Liver (tissue), 9 donors: Measurements from ENCODE around the gene AFF4. TPM values are rescaled to one million over a fixed set of nuclear protein-coding genes. Genes with fewer than 3 reads are reported as not detected.
"Not testable (repeated sequence)": the region's sequence is repeated elsewhere in the genome, so short reads cannot be mapped to it uniquely, and the experiment has no call there.

Experiments used
- DNase-seq: peaks from one replicate; pipeline ENCODE4 v3.0.0-alpha.2; 2017; ENCODE audit warnings: low spot score
- H3K27ac ChIP-seq, 2 donors: one replicate each; pipeline ENCODE4 v1.7.0; 2013; ENCODE audit warnings: inconsistent platforms in 2 of 2, low read length in 2 of 2, control low read depth in 1 of 2, low read depth in 1 of 2, mild to moderate bottlenecking in 1 of 2
- H3K27me3 ChIP-seq, 4 donors: one replicate each; pipeline versions ENCODE4 v1.6.1 to v1.7.0; 2013; ENCODE audit warnings: low read length in 3 of 4, inconsistent platforms in 1 of 4, mild to moderate bottlenecking in 1 of 4, moderate library complexity in 1 of 4; ENCODE audit not compliant: control insufficient read depth in 4 of 4, insufficient read depth in 4 of 4
- H3K36me3 ChIP-seq, 4 donors: one replicate each; pipeline versions ENCODE4 v1.6.1 to v1.7.0; 2013; ENCODE audit warnings: low read length in 3 of 4, mild to moderate bottlenecking in 3 of 4, low read depth in 1 of 4, moderate library complexity in 1 of 4; ENCODE audit not compliant: control insufficient read depth in 4 of 4, insufficient read depth in 3 of 4
- H3K4me1 ChIP-seq, 4 donors: one replicate each; pipeline versions ENCODE4 v1.6.1 to v1.7.0; 2013; ENCODE audit warnings: low read length in 3 of 4, mild to moderate bottlenecking in 3 of 4, moderate library complexity in 1 of 4; ENCODE audit not compliant: control insufficient read depth in 4 of 4, insufficient read depth in 4 of 4
- H3K4me3 ChIP-seq, 3 donors: one replicate each; pipeline versions ENCODE4 v1.6.1 to v1.7.0; 2013; ENCODE audit warnings: low read length in 3 of 3, control low read depth in 1 of 3, low read depth in 1 of 3, mild to moderate bottlenecking in 1 of 3
- H3K9ac ChIP-seq, 2 donors: one replicate each; pipeline ENCODE4 v1.7.0; 2013; ENCODE audit warnings: low read length in 2 of 2, mild to moderate bottlenecking in 2 of 2, moderate library complexity in 2 of 2, control low read depth in 1 of 2, low read depth in 1 of 2
- H3K9me3 ChIP-seq, 4 donors: one replicate each; pipeline versions ENCODE4 v1.6.1 to v1.7.0; 2013; ENCODE audit warnings: low read length in 3 of 4; ENCODE audit not compliant: control insufficient read depth in 4 of 4
- EGR1 ChIP-seq, 2 donors: IDR thresholded peaks; 2 replicates each; pipeline ENCODE4 v1.6.1; 2016 to 2018; ENCODE audit warnings: antibody characterized with exemption in 2 of 2, low read depth in 2 of 2
- FOXA1 ChIP-seq: IDR thresholded peaks from 2 replicates; pipeline ENCODE4 v1.6.1; 2016; ENCODE audit warnings: antibody characterized with exemption
- GABPA ChIP-seq, 2 donors: IDR thresholded peaks in 1 of 2; conservative IDR thresholded peaks in 1 of 2; 2 replicates each; pipeline ENCODE4 v1.6.1; 2016; ENCODE audit warnings: antibody characterized with exemption in 2 of 2, mild to moderate bottlenecking in 1 of 2, moderate library complexity in 1 of 2
- NR2F2 ChIP-seq: IDR thresholded peaks from 2 replicates; pipeline ENCODE4 v1.6.1; 2016; ENCODE audit warnings: antibody characterized with exemption
- RAD21 ChIP-seq, 2 donors: IDR thresholded peaks; 2 replicates each; pipeline ENCODE4 v1.6.1; 2016; ENCODE audit warnings: antibody characterized with exemption in 2 of 2, mild to moderate bottlenecking in 2 of 2
- RXRA ChIP-seq, 2 donors: IDR thresholded peaks; 2 replicates each; pipeline ENCODE4 v1.6.1; 2017 to 2018; ENCODE audit warnings: antibody characterized with exemption in 2 of 2, mild to moderate bottlenecking in 1 of 2
- SP1 ChIP-seq: IDR thresholded peaks from 2 replicates; pipeline ENCODE4 v1.6.1; 2018; ENCODE audit warnings: antibody characterized with exemption, mild to moderate bottlenecking
- TAF1 ChIP-seq: conservative IDR thresholded peaks from 2 replicates; pipeline ENCODE4 v1.6.1; 2016; ENCODE audit warnings: antibody characterized with exemption, mild to moderate bottlenecking
- YY1 ChIP-seq: IDR thresholded peaks from 2 replicates; pipeline ENCODE4 v1.6.1; 2016; ENCODE audit warnings: antibody characterized with exemption, mild to moderate bottlenecking
- WGBS: extraction: QIAGEN DNeasy Blood & Tissue Kit; methylation state at CpG from one replicate; pipeline ENCODE4 v1.1.7; 2013; 5-methylcytosine and 5-hydroxymethylcytosine counted together
- polyA plus RNA-seq, 2 donors: library from polyadenylated mRNA; stranded (reverse) in 1 of 2; unstranded in 1 of 2; fragments of 200-250 nt in 1 of 2; fragments of >200 nt in 1 of 2; fragmentation: Nextera tagmentation in 1 of 2; extraction: Ambion mirVana in 1 of 2; gene quantifications; one replicate each; pipeline versions ENCODE4 v1.2.1 to v1.2.3, GENCODE V29; 2013 to 2015
- total RNA-seq, 2 donors: library from RNA; depleted of rRNA; stranded (reverse); fragments of >200 nt; gene quantifications; one replicate each; pipeline ENCODE4 v1.2.3, GENCODE V29; 2014
- TF ChIP-seq, protein P1 (sequence below): IDR thresholded peaks from 2 replicates; pipeline ENCODE4 v1.6.1; 2016; ENCODE audit warnings: antibody characterized with exemption
- TF ChIP-seq, protein P2 (sequence below): IDR thresholded peaks from 2 replicates; pipeline ENCODE4 v1.6.1; 2016; ENCODE audit warnings: antibody characterized with exemption, mild to moderate bottlenecking
- TF ChIP-seq, protein P3 (sequence below): fragments of 150-350 bp; IDR thresholded peaks from 2 replicates; pipeline ENCODE4 v1.5.1; 2017; ENCODE audit warnings: improper control_type of control experiment, low read depth, low read length; ENCODE audit not compliant: missing input control
- TF ChIP-seq, protein P4 (sequence below): IDR thresholded peaks from 2 replicates; pipeline ENCODE4 v1.6.1; 2016; ENCODE audit warnings: antibody characterized with exemption
- donor health status: healthy.
- donor health status: healthy.
- donor health status: healthy.
- donor health status: healthy.
- donor health status: healthy.

The AFF4 gene, protein sequence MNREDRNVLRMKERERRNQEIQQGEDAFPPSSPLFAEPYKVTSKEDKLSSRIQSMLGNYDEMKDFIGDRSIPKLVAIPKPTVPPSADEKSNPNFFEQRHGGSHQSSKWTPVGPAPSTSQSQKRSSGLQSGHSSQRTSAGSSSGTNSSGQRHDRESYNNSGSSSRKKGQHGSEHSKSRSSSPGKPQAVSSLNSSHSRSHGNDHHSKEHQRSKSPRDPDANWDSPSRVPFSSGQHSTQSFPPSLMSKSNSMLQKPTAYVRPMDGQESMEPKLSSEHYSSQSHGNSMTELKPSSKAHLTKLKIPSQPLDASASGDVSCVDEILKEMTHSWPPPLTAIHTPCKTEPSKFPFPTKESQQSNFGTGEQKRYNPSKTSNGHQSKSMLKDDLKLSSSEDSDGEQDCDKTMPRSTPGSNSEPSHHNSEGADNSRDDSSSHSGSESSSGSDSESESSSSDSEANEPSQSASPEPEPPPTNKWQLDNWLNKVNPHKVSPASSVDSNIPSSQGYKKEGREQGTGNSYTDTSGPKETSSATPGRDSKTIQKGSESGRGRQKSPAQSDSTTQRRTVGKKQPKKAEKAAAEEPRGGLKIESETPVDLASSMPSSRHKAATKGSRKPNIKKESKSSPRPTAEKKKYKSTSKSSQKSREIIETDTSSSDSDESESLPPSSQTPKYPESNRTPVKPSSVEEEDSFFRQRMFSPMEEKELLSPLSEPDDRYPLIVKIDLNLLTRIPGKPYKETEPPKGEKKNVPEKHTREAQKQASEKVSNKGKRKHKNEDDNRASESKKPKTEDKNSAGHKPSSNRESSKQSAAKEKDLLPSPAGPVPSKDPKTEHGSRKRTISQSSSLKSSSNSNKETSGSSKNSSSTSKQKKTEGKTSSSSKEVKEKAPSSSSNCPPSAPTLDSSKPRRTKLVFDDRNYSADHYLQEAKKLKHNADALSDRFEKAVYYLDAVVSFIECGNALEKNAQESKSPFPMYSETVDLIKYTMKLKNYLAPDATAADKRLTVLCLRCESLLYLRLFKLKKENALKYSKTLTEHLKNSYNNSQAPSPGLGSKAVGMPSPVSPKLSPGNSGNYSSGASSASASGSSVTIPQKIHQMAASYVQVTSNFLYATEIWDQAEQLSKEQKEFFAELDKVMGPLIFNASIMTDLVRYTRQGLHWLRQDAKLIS
- total RNA-seq (10 to 100 TPM; 16.8 to 19.1 TPM), polyA plus RNA-seq (10 to 100 TPM in 1 of 2 donors, 1 to 10 TPM in 1; 5.5 to 17.0 TPM)

DNA sequence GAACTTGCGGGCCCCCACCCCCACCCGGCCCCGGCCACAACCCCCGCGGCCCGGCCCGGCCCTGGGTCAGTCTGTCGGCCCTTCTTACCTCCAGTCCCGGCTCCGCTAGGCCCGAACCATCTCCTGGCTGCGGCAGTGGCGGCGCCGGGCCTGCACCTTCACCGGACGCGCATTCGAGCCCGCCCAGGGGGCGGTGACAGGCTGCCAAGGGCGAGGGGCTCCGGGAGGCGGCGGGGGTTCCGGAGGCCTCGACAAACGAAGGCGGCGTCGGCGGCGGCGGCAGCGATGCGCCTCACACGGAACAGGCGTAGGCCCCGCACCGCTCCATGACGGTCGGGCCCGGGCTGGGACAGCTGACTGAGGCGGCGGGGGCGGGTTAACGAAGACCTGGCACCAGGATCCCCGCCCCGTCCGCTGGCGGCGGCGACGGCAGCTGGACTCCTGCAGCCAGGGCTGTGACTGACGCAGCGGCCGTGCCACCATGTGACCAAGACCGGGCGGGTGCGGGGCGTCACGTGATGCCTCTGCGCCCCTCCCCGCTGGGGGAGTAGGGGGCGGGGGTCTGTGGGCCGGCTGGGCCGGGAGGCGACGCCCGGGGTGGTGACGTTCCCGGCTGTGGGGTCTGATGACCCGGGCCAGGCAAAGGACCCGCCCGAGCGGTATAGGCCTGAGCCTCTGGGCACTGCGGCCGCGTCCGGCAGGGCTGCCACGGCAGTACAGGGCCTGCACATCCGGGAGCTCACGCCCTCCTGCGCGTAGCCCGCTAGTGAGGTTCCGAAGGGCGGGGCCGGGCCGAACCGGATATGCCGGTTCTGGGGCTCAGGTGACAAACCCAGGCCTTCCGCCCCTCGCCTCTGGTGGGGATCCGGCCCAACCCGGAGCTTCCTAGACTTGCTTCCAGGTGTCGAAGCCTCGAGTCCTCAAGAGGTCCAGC lies at the start of gene AFF4:
AFF4 (minus strand) TSS at position 464 of the 934 bp plus-strand sequence. CDS start 26,445 bp downstream, outside the sequence.
- under 1% methylated on average over 98 of the region's 98 CpGs for WGBS
- H3K27ac ChIP-seq, result peak within 1 kb of the TSS; percentile 99 to 100
- DNase-seq, result peak; percentile 92
- peak within 1 kb of the TSS; percentile 72 to 95 (median 91) for H3K4me3 ChIP-seq
- peak within 1 kb of the TSS; percentile 98 to 100 for H3K9ac ChIP-seq
- no peaks in the 10 kb centered on the region for H3K9me3 ChIP-seq
- TF ChIP-seq EGR1 (IDR thresholded peaks at IDR 0.05; ENCODE audit: low read depth in 2 of 2) (peak; percentile 75 to 86), RAD21 (IDR thresholded peaks at IDR 0.05) (peak in 1 of 2 donors; percentile 28), NR2F2 (no peak), RXRA (IDR thresholded peaks at IDR 0.05) (peak in 1 of 2 donors; percentile 14), YY1 (peak; percentile 57), FOXA1 (peak; percentile 43), GABPA (IDR thresholded peaks at IDR 0.05 in 1 of 2, conservative IDR thresholded peaks at IDR 0.05 in 1 of 2) (peak; percentile 68 to 79), TAF1 (no peak), SP1 (peak; percentile 70)
- TF ChIP-seq, protein P1, sequence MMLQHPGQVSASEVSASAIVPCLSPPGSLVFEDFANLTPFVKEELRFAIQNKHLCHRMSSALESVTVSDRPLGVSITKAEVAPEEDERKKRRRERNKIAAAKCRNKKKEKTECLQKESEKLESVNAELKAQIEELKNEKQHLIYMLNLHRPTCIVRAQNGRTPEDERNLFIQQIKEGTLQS, result no peak
- TF ChIP-seq, protein P2, sequence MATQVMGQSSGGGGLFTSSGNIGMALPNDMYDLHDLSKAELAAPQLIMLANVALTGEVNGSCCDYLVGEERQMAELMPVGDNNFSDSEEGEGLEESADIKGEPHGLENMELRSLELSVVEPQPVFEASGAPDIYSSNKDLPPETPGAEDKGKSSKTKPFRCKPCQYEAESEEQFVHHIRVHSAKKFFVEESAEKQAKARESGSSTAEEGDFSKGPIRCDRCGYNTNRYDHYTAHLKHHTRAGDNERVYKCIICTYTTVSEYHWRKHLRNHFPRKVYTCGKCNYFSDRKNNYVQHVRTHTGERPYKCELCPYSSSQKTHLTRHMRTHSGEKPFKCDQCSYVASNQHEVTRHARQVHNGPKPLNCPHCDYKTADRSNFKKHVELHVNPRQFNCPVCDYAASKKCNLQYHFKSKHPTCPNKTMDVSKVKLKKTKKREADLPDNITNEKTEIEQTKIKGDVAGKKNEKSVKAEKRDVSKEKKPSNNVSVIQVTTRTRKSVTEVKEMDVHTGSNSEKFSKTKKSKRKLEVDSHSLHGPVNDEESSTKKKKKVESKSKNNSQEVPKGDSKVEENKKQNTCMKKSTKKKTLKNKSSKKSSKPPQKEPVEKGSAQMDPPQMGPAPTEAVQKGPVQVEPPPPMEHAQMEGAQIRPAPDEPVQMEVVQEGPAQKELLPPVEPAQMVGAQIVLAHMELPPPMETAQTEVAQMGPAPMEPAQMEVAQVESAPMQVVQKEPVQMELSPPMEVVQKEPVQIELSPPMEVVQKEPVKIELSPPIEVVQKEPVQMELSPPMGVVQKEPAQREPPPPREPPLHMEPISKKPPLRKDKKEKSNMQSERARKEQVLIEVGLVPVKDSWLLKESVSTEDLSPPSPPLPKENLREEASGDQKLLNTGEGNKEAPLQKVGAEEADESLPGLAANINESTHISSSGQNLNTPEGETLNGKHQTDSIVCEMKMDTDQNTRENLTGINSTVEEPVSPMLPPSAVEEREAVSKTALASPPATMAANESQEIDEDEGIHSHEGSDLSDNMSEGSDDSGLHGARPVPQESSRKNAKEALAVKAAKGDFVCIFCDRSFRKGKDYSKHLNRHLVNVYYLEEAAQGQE, result peak; percentile 75
- TF ChIP-seq, protein P3, sequence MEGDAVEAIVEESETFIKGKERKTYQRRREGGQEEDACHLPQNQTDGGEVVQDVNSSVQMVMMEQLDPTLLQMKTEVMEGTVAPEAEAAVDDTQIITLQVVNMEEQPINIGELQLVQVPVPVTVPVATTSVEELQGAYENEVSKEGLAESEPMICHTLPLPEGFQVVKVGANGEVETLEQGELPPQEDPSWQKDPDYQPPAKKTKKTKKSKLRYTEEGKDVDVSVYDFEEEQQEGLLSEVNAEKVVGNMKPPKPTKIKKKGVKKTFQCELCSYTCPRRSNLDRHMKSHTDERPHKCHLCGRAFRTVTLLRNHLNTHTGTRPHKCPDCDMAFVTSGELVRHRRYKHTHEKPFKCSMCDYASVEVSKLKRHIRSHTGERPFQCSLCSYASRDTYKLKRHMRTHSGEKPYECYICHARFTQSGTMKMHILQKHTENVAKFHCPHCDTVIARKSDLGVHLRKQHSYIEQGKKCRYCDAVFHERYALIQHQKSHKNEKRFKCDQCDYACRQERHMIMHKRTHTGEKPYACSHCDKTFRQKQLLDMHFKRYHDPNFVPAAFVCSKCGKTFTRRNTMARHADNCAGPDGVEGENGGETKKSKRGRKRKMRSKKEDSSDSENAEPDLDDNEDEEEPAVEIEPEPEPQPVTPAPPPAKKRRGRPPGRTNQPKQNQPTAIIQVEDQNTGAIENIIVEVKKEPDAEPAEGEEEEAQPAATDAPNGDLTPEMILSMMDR, result no peak
- TF ChIP-seq, protein P4, sequence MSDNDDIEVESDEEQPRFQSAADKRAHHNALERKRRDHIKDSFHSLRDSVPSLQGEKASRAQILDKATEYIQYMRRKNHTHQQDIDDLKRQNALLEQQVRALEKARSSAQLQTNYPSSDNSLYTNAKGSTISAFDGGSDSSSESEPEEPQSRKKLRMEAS, result peak; percentile 6
- H3K36me3 ChIP-seq, result no peaks in the 10 kb centered on the region
- H3K27me3 ChIP-seq, result no peaks in the 10 kb centered on the region
- H3K4me1 ChIP-seq, result peaks cover 11 to 20% (median 12%) of the 10 kb centered on the region in 4 donors

DNA sequence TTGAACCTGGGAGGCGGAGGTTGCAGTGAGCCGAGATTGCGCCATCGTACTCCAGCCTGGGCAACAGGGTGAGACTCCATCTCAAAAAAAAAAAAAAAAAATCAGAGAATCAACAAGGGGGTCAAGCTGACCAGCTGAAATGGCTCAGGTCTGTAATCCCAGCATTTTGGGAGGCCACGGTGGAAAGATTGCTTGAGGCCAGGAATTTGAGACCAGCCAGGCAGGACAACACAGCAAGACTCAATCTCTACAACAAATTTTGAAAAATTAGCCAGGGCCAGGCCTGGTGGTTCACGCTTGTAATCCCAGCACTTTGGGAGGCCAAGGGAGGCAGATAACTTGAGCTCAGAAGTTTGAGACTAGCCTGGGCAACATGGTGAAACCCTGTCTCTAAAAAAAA lies 45.0 kb upstream of the AFF4 start:
- DNase-seq, H3K9ac ChIP-seq, H3K27me3 ChIP-seq, H3K4me1 ChIP-seq, H3K36me3 ChIP-seq, H3K4me3 ChIP-seq, H3K9me3 ChIP-seq, H3K27ac ChIP-seq: not testable (repeated sequence)
- 82% methylated on average over 6 of the region's 6 CpGs for WGBS
